ENCODE results near the gene MCC.
A peak's percentile ranks its signal among the peaks of the same experiment; 100 is the strongest.
"Not testable (repeated sequence)": the region's sequence is repeated elsewhere in the genome, so short reads cannot be mapped to it uniquely, and the experiment has no call there.

MCC gene

DNA sequence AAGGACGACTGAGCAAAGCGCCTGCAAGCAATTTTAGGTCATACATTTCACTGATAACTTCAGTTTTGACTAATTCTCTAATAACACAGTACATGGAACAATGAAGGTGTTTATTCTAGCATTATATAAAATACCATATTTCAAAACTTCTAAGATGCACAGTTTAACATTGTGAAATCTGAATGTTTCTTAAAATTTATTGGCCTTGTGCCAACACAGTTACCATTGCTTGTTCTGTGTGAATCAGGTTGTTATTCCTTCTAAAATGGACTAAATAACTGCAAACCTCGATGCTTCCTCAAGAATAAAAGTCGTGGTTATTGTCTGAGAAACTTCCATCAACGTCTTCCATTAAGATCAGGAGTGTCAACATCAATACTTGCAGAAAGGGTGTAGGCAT is 8.0 kb downstream of the MCC start:
- H3K4me3 ChIP-seq (ENCODE audit: low read length) = no peak overlapping the region
- TF ChIP-seq, protein P1, sequence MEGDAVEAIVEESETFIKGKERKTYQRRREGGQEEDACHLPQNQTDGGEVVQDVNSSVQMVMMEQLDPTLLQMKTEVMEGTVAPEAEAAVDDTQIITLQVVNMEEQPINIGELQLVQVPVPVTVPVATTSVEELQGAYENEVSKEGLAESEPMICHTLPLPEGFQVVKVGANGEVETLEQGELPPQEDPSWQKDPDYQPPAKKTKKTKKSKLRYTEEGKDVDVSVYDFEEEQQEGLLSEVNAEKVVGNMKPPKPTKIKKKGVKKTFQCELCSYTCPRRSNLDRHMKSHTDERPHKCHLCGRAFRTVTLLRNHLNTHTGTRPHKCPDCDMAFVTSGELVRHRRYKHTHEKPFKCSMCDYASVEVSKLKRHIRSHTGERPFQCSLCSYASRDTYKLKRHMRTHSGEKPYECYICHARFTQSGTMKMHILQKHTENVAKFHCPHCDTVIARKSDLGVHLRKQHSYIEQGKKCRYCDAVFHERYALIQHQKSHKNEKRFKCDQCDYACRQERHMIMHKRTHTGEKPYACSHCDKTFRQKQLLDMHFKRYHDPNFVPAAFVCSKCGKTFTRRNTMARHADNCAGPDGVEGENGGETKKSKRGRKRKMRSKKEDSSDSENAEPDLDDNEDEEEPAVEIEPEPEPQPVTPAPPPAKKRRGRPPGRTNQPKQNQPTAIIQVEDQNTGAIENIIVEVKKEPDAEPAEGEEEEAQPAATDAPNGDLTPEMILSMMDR (conservative IDR thresholded peaks at IDR 0.05; ENCODE audit: low read length) = no peak
- no peak for DNase-seq (ENCODE audit: low read depth)

DNA sequence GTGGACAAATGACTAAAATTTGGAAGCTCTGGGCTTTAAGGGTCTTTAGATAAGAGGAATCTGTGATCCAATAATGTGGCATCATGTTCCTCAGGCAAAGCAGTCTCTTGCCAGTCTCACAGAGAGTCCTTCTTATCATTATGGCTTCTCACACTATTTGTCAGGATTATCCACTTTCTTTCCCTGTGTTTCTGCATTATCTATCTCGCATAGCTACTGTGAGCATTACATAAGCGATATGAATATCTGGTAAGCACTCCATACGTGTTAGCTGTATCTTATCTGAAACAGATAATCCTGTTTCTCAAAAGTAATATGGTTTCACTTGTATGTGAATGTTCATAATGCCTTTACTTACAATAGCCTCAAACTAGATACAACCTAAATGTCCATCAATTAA is 9.6 kb downstream of the MCC start:
- H3K4me3 ChIP-seq (ENCODE audit: low read length) = no peak overlapping the region
- no peak for DNase-seq (ENCODE audit: low read depth)
- TF ChIP-seq, protein P1 (conservative IDR thresholded peaks at IDR 0.05; ENCODE audit: low read length) = no peak

DNA sequence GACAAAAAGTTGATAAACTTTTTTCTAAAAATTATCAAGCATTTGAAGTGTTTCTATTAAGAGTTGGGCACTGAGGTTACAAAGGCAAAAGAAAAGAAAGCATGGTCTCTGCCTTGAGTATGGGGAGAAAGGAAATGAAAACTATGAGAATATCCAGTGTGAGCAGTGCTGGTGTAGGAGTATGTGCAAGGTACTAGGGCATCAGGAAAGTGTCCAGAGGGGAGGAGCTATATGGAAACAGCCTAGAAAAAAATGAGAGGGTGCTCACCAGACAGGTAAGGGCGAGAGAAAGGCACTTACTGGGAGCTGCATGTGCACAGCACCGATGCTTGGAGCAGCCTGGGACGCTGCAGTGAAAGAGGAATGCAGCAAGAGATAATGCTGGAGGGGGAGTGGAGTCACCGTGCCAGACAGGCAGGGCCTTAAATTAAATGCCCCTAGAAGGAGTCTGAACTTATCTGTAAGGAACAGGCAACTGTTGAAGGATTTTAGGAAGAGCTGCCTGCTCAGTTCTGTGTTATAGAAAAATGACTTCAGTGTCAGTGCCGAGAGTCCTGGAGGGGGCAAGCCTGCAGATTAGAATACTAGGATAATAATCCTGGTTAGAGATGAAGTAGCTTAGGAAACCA is 14.0 kb downstream of the MCC start:
- TF ChIP-seq, protein P1 (conservative IDR thresholded peaks at IDR 0.05; ENCODE audit: low read length) = no peak
- no peak overlapping the region for H3K4me3 ChIP-seq (ENCODE audit: low read length)
- DNase-seq (ENCODE audit: low read depth) = no peak

DNA sequence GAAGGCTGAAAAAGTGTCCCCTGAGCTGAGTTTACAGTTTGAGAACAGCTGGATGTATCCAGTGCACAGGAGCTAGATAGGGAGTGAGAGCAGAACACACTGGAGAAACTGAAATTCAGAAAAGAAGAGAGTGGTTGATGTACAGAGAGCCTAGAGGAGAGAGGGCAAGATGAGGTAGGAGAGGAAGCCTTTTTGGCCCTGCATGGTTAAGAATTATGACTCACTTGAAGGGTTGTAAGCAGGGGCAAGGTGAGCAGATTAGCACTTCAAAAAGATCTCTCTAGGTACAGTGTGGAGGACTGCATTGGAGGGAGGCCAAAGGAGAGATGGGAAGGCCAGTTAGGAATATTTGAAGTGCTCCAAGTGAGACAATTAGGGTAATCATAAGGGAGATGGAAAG is 25.2 kb downstream of the MCC start:
- no peak overlapping the region for H3K4me3 ChIP-seq (ENCODE audit: low read length)
- TF ChIP-seq, protein P1 (conservative IDR thresholded peaks at IDR 0.05; ENCODE audit: low read length) = no peak
- no peak for DNase-seq (ENCODE audit: low read depth)

- DNase-seq (ENCODE audit: low read depth); H3K4me3 ChIP-seq (ENCODE audit: low read length): not testable (repeated sequence)
Measured at GRCh38 chr5:113457106-113457505, 31.1 kb downstream of the MCC start.

DNA sequence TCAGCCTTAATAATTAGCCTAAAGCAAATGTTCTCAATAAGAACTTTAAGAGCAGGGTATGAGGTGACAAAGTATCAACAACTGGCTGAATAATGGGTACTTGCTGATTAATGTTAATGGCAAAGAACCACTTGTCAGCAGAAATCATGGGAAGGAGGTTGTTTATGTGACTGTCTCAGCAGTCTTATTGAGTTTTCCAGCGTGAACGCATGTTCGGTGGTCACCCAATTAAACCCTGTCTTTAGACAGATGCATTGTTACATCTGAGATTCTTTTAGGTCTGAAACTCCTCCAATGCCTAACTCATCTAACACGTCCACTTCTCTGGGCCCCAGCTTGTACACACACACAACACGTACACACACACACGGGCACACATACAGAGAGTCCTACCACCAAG is 35.3 kb downstream of the MCC start:
- no peak for DNase-seq (ENCODE audit: low read depth)
- TF ChIP-seq, protein P1 (conservative IDR thresholded peaks at IDR 0.05; ENCODE audit: low read length) = no peak
- no peak overlapping the region for H3K4me3 ChIP-seq (ENCODE audit: low read length)

- TF ChIP-seq, protein P1 (conservative IDR thresholded peaks at IDR 0.05; ENCODE audit: low read length) = no peak
- DNase-seq (ENCODE audit: low read depth) = peak; percentile 8
- H3K4me3 ChIP-seq (ENCODE audit: low read length) = no peak overlapping the region
Measured at GRCh38 chr5:113451797-113452196, 36.5 kb downstream of the MCC start.

- no peak overlapping the region for H3K4me3 ChIP-seq (ENCODE audit: low read length)
- TF ChIP-seq, protein P1 (conservative IDR thresholded peaks at IDR 0.05; ENCODE audit: low read length) = no peak
- no peak for DNase-seq (ENCODE audit: low read depth)
Measured at GRCh38 chr5:113450929-113451328, 37.3 kb downstream of the MCC start.

Measured in AG10803 (cell line).